ENCODE data around the gene IRS2.
"Not testable (repeated sequence)": the region's sequence is repeated elsewhere in the genome, so short reads cannot be mapped to it uniquely, and the experiment has no call there.

Gene IRS2, protein sequence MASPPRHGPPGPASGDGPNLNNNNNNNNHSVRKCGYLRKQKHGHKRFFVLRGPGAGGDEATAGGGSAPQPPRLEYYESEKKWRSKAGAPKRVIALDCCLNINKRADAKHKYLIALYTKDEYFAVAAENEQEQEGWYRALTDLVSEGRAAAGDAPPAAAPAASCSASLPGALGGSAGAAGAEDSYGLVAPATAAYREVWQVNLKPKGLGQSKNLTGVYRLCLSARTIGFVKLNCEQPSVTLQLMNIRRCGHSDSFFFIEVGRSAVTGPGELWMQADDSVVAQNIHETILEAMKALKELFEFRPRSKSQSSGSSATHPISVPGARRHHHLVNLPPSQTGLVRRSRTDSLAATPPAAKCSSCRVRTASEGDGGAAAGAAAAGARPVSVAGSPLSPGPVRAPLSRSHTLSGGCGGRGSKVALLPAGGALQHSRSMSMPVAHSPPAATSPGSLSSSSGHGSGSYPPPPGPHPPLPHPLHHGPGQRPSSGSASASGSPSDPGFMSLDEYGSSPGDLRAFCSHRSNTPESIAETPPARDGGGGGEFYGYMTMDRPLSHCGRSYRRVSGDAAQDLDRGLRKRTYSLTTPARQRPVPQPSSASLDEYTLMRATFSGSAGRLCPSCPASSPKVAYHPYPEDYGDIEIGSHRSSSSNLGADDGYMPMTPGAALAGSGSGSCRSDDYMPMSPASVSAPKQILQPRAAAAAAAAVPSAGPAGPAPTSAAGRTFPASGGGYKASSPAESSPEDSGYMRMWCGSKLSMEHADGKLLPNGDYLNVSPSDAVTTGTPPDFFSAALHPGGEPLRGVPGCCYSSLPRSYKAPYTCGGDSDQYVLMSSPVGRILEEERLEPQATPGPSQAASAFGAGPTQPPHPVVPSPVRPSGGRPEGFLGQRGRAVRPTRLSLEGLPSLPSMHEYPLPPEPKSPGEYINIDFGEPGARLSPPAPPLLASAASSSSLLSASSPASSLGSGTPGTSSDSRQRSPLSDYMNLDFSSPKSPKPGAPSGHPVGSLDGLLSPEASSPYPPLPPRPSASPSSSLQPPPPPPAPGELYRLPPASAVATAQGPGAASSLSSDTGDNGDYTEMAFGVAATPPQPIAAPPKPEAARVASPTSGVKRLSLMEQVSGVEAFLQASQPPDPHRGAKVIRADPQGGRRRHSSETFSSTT (N-terminal part only)

GRCh38 chr13:109786457-109787134 is at the start of gene IRS2:
Gene IRS2 (minus strand): TSS chr13:109786583. CDS start chr13:109786053, 530 bp downstream.
- DNase-seq (ENCODE audit: low read depth), result no peak

- no peak for DNase-seq (ENCODE audit: low read depth)
Observed at GRCh38 chr13:109834973-109835720, 48.8 kb upstream of the IRS2 start.

DNA sequence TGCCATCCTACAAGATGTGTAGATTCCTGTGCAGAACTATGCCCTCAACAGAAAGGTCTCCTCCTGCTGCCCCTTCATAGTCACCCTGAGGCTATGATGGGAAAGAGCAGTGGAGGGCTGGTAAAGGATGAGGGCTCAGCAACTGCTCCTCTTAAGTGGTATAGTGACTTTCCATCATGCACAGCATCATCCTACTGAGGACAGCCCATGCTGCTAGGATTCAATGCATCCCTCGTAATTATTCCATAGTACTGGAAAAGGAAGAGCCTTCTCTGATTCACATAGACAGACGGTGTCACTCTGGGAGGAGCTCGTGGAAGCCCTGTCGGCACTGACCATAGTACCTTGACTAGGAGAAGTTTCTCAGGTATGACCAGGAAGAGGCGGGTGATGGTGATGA is 47.6 kb upstream of the IRS2 start:
- DNase-seq (ENCODE audit: low read depth), result no peak

DNA sequence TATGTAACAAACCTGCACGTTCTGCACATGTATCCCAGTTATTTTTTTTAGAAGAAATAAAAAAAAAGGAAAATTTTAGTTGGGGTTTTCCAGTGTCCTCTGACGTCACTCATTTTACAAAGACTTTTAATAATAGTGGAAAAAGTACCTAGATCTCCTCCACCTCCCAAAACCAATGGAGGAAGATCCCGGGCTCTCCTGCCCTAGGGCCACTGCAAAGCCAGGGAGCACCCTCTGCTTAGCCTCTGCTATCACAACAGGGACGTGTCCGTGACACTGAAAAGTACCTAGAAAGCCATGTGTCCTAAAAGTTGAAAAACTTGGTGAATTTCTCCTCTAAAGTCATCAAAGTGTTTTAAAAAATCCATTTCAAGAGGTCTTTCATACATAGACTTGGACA is 46.7 kb upstream of the IRS2 start:
- no peak for DNase-seq (ENCODE audit: low read depth)

GRCh38 chr13:109828591-109829316 is 42.4 kb upstream of the IRS2 start:
- DNase-seq (ENCODE audit: low read depth), result not testable (repeated sequence)

DNA sequence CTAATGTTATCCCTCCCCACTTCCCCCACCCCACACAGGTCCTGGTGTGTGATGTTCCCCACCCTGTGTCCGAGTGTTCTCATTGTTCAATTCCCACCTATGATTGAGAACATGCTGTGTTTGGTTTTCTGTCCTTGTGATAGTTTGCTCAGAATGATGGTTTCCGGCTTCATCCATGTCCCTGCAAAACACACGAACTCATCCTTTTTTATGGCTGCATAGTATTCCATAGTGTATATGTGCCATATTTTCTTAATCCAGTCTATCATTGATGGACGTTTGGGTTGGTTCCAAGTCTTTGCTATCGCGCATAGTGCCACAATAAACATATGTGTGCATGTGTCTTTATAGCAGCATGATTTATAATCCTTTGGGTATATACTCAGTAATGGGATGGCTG is 36.8 kb upstream of the IRS2 start:
- not testable (repeated sequence) for DNase-seq (ENCODE audit: low read depth)

- no peak for DNase-seq (ENCODE audit: low read depth)
Observed at GRCh38 chr13:109821103-109821502, 34.7 kb upstream of the IRS2 start.

DNA sequence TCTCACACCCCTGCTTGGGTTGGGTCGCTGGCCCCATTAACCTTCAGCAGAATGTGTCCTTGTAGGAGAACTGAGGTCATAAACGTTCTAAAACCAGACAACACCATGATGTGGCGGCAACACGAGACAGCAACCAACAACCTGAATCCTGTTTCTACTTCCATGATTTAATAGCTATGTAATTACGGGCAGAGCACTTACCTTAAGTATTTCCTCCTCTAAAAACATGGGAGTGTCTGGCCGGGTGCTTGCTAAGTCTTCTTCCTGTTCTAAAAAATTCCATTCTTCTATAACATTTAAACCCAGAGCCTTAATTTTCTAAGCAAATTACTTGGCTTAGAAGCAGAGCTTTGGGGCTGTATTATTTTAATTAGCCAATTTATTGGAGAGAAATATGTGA is 33.5 kb upstream of the IRS2 start:
- no peak for DNase-seq (ENCODE audit: low read depth)

DNA sequence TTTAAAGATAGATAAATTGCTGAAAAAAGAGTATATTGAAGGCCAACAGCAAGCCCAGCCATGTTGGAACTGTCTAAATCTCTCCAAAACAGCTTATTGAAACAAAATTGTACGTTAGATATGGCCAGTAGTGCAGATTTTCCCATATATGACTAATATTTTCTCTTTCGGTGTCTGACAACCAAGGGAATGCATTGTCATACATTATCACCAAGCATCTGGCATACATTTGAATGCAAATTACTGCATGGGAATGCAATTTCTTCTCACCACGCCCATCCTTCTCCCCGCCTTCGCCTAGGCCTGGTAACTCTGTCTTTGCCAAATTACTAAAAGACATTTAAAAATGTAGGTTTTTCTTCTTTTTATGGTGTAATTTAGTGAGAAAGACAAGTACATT is 32.5 kb upstream of the IRS2 start:
- no peak for DNase-seq (ENCODE audit: low read depth)

DNA sequence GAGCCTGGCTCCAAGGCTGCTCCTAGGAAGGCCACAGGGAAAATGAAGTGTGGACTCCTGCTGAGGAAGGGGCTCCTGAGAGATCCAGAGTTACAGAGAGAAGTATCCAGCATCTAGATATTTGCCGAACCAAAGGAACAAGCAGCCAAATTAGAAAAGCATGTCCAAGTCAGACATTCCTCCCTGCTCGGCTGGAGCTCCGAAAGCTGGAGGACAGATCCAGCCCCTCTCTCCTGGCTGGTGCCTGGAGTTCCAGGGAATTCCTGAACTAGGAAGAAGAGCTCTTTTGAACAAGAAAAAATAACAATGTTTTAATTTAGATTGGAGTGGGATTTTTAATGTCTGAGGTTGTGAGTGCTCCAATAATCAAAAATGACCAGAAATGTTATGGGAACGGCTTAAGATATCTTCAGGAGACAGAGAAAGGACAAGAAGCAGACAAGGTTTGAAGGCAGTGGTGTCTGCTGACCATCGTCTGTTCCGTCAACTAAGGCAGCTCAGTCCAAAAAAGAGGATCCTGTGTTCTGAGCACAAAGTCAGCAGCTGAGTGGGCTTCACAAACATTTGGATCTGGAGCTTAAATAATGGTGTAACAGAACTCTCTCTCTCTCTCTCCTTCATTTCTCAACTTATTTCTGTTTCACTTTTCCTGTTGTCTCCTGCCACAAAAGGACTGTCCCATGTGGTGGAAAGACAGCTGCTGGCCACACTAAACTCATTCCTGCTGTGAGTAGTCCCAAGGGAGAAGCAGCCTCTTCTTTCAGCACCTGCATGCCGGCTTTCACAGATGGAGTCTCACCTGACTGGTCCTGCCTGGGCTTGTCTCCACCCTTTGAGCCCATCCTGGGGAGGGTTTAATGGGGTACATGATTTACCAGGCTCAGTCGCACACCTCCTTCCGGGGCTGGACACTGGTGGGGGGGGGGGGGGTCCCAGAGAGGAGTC is 31.5 kb upstream of the IRS2 start:
- DNase-seq (ENCODE audit: low read depth), result no peak

DNA sequence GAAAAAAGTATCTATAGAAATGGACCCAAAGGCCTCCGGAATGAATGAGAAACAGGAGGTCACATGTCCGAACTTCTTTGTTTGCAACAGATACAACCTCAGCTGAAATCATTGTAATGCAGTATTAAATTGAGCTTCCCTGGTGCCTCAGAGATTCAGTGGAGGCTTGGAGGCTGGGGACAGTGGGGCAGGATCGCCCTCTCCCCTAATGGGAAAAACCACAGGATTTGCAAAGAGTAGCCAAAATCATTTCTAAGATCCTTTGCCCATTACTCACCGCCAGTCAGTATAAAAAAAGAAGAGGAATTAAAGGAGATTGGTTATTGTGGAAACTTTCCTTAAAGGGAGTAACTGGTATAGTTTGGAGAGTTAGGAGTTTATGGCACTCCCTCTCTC is 30.4 kb upstream of the IRS2 start:
- DNase-seq (ENCODE audit: low read depth), result no peak

DNA sequence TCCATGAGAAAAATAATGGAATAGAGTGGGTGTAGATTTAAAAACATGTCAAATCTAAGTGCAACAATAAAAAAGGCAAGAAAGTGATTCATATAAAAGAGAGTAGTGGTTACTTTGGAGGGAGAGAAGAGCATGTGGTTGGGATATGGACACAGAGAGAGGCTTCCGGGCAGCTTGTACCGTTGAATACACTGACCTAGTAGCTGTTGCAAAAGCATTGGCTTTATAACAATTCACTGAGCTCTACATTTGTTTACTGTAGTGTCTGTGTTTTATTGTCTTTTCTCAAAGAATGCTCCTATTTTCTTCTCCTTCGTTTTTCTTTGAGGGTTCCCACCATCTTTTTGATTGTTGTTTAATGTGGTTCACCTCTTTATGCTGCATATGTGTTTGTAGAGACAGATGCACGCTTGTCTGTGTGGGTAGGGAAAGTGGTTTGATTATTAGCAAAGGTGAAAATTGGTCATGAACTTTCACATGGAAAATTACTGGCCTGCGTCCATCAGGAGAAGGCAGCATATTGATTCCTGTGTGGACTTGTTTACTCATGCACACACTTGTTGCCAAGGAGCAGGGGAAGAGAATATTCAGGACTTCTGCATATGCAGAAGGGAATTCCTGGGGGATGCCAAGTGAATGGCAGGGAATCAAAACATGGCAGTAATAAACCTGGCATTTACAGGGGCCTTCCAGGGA is 29.9 kb upstream of the IRS2 start:
- no peak for DNase-seq (ENCODE audit: low read depth)

- DNase-seq (ENCODE audit: low read depth), result no peak
Observed at GRCh38 chr13:109815651-109816050, 29.3 kb upstream of the IRS2 start.

- DNase-seq (ENCODE audit: low read depth), result no peak
Observed at GRCh38 chr13:109813663-109814062, 27.3 kb upstream of the IRS2 start.

- DNase-seq (ENCODE audit: low read depth), result no peak
Observed at GRCh38 chr13:109812382-109812781, 26.0 kb upstream of the IRS2 start.

DNA sequence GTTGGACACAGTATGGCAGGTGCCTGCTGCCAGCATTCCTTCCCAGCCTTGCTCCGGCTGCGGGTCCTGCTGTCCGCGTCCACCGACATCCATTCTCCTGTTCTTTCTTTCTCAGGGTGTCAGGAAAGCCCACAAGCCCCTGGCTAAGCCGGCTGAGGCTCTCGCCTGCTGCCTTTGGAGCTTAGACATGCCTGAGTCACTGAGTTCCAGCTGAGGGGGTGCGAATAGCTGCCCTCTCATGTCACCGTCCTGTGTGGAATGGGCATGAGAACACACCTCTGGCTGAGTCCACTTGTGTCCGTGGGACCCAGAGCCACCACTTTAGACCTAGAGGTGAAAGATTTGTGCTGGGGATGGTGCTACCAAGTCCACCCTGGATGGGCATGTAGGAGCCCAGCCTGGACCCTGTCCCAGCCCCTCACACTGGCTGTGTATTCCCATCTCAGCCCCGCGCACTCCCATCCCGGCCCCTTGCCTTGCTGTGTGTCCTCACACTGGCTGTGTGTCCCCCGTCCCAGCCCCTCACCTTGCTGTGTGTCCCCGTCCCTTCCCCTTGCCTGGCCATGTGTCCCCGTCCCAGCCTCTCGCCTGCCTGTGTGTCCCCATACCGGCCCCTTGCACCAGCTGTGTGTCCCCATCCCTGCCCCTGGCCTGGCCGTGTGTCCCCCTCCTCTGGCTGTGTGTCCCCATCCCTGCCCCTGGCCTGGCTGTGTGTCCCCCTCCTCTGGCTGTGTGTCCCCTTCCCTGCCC is 24.6 kb upstream of the IRS2 start:
- no peak for DNase-seq (ENCODE audit: low read depth)

DNA sequence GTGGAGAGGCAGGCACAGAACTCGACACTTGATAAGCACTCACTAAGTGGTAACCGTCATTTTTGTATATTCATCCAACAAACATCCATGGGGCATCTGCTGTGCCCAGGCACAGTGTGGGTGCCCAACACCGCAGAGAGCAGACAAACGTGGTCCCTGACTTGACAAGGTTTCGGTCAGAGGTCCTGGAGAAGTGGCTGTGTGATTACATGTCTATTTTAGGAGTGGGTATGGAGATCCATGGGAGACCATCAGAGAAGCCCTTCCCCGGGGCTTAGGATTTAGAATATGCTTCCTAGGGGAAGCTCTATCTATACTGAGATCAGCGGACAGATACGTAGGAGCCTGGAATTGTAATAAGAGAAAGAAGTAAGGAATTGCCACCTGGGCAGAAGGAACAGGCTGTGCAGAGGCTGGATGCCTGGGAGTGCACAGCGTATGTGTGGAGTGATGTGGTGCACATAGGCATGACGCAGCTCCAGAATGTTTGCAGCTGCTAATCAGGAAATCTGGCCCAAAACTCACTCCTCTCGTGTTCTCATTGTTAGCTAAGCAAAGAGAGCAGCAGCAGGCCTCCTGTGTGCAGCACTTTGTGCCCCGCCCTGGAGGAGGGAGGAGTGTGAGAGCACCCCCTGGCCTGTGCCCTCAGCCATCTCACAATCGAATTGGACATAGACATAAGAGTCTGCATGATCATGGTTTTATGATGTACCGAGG is 23.0 kb upstream of the IRS2 start:
- no peak for DNase-seq (ENCODE audit: low read depth)

Measured in non-pigmented ciliary epithelial cell (primary cell).